SK-N-SH (cell line): ENCODE data around the gene CEBPB. TPM values are rescaled to one million over a fixed set of nuclear protein-coding genes. Genes with fewer than 3 reads are reported as not detected.

Experiments used
- CTCF ChIA-PET: fragments of 300-600, 350-600 bp; formaldehyde crosslinking; extraction: SDS; loops from one replicate; lab custom pipeline; 2021; lab: Yijun Ruan, JAX
- POLR2A ChIA-PET: fragments of 350-600 bp; sonication (Branson Sonifier 250); formaldehyde crosslinking; extraction: SDS; loops from one replicate; lab custom pipeline; 2020; ENCODE audit warnings: antibody characterized with exemption, inconsistent platforms; lab: Yijun Ruan, JAX
- DNase-seq: peaks from one replicate; pipeline ENCODE4 v3.0.0; 2012
- H2AFZ ChIP-seq: fragments of 200-600 bp; sonication (generic); 2 replicates; pipeline ENCODE4 v1.8.1; 2016; ENCODE audit warnings: antibody characterized with exemption, mild to moderate bottlenecking, low read depth
- H3F3A ChIP-seq: fragments of 200-600 bp; sonication (generic); replicated peaks from 2 replicates; pipeline ENCODE3; 2016; ENCODE audit warnings: antibody characterized with exemption, mild to moderate bottlenecking; ENCODE audit not compliant: insufficient read depth
- H3K27ac ChIP-seq, 2 experiments: fragments of 200-500 bp in 1 of 2; fragments of 200-600 bp in 1 of 2; sonication (Bioruptor generic) in 1 of 2; sonication (generic), shearing (Covaris generic) in 1 of 2; 2 replicates each; pipeline versions ENCODE4 v1.5.1 to v1.6.1; 2014 to 2016; ENCODE audit warnings: low read depth in 2 of 2, inconsistent platforms in 1 of 2, low read length in 1 of 2, mild to moderate bottlenecking in 1 of 2, mixed read lengths in 1 of 2
- H3K27me3 ChIP-seq: fragments of 200-600 bp; sonication (generic), shearing (Covaris generic); 2 replicates; pipeline ENCODE4 v1.6.1; 2016; ENCODE audit warnings: mixed run types; ENCODE audit not compliant: insufficient read depth
- H3K36me3 ChIP-seq, 2 experiments: fragments of 200-500 bp in 1 of 2; fragments of 200-600 bp in 1 of 2; sonication (Bioruptor generic) in 1 of 2; sonication (generic) in 1 of 2; replicated peaks in 1 of 2; 2 replicates each; pipeline versions ENCODE3 to v1.5.1; 2014 to 2016; ENCODE audit warnings: low read length in 1 of 2, mild to moderate bottlenecking in 1 of 2; ENCODE audit not compliant: insufficient read depth in 2 of 2, control insufficient read depth in 1 of 2
- H3K4me1 ChIP-seq, 2 experiments: fragments of 200-500 bp in 1 of 2; fragments of 200-600 bp in 1 of 2; sonication (Bioruptor generic) in 1 of 2; sonication (generic), shearing (Covaris generic) in 1 of 2; 2 replicates each; pipeline versions ENCODE4 v1.5.1 to v1.6.1; 2014 to 2016; ENCODE audit warnings: low read depth in 1 of 2, low read length in 1 of 2, mixed run types in 1 of 2; ENCODE audit not compliant: insufficient read depth in 2 of 2, control insufficient read depth in 1 of 2
- H3K4me2 ChIP-seq: fragments of 200-600 bp; sonication (generic), shearing (Covaris generic); 2 replicates; pipeline ENCODE4 v1.6.1; 2017; ENCODE audit warnings: mixed run types
- H3K4me3 ChIP-seq, 2 experiments: fragments of 200-500 bp in 1 of 2; fragments of 200-600 bp in 1 of 2; sonication (Bioruptor generic) in 1 of 2; sonication (generic), shearing (Covaris generic) in 1 of 2; 2 replicates each; pipeline versions ENCODE4 v1.5.1 to v1.8.1; 2014 to 2016; ENCODE audit warnings: low read depth in 2 of 2, inconsistent platforms in 1 of 2, low read length in 1 of 2, mild to moderate bottlenecking in 1 of 2, mixed read lengths in 1 of 2, moderate library complexity in 1 of 2
- H3K79me2 ChIP-seq: fragments of 200-600 bp; sonication (generic); 2 replicates; pipeline ENCODE4 v1.8.1; 2017; ENCODE audit warnings: mild to moderate bottlenecking; ENCODE audit not compliant: insufficient read depth
- H3K9ac ChIP-seq: fragments of 200-600 bp; sonication (generic); 2 replicates; pipeline ENCODE4 v1.6.1; 2017; ENCODE audit warnings: mixed run types
- H3K9me2 ChIP-seq: fragments of 200-600 bp; sonication (generic); 2 replicates; pipeline ENCODE4 v1.6.1; 2017; ENCODE audit warnings: mixed run types
- H3K9me3 ChIP-seq: fragments of 200-600 bp; sonication (generic); 2 replicates; pipeline ENCODE4 v1.6.1; 2017; ENCODE audit warnings: mixed run types, mild to moderate bottlenecking, moderate library complexity
- H4K20me1 ChIP-seq: fragments of 200-600 bp; sonication (generic); 2 replicates; pipeline ENCODE4 v1.6.1; 2017; ENCODE audit warnings: mild to moderate bottlenecking, mixed run types; ENCODE audit not compliant: insufficient read depth
- FOSL2 ChIP-seq: IDR thresholded peaks from 2 replicates; pipeline ENCODE4 v1.4.0; 2012; ENCODE audit warnings: low read depth, mild to moderate bottlenecking, moderate library complexity, borderline replicate concordance
- FOXM1 ChIP-seq: IDR thresholded peaks from 2 replicates; pipeline ENCODE4 v1.4.0; 2012; ENCODE audit warnings: low read depth, mild to moderate bottlenecking
- GABPA ChIP-seq: IDR thresholded peaks from 2 replicates; pipeline ENCODE4 v1.4.0; 2012; ENCODE audit warnings: low read depth, mild to moderate bottlenecking
- JUND ChIP-seq: IDR thresholded peaks from 2 replicates; pipeline ENCODE4 v1.4.0; 2012
- MEF2A ChIP-seq: IDR thresholded peaks from 2 replicates; pipeline ENCODE4 v1.4.0; 2012; ENCODE audit warnings: low read depth, borderline replicate concordance
- MXI1 ChIP-seq: IDR thresholded peaks from 2 replicates; pipeline ENCODE4 v1.6.1; 2012; ENCODE audit warnings: mild to moderate bottlenecking, low read depth, low read length, improper control_type of control experiment
- NFIC ChIP-seq: IDR thresholded peaks from 2 replicates; pipeline ENCODE4 v1.4.0; 2012; ENCODE audit warnings: borderline replicate concordance
- NRF1 ChIP-seq: IDR thresholded peaks from 2 replicates; pipeline ENCODE4 v1.6.1; 2012; ENCODE audit warnings: low read depth, mild to moderate bottlenecking, low read length
- USF1 ChIP-seq: IDR thresholded peaks from 2 replicates; pipeline ENCODE4 v1.4.0; 2012; ENCODE audit warnings: low read depth, borderline replicate concordance
- USF2 ChIP-seq: fragments of 150-350 bp; IDR thresholded peaks from 2 replicates; pipeline ENCODE4 v1.6.1; 2017; ENCODE audit warnings: antibody characterized with exemption, low read length, low read depth, borderline replicate concordance
- ZBTB33 ChIP-seq: IDR thresholded peaks from 2 replicates; pipeline ENCODE4 v1.4.0; 2012; ENCODE audit warnings: low read depth, borderline replicate concordance
- WGBS: methylation state at CpG from one replicate; pipeline ENCODE4 v1.1.6; 2017; ENCODE audit warnings: low lambda C conversion rate; 5-methylcytosine and 5-hydroxymethylcytosine counted together
- polyA plus RNA-seq, 3 experiments: library from polyadenylated mRNA; depleted of rRNA; stranded (reverse); fragments of >200 nt; gene quantifications; 2 replicates each; pipeline ENCODE4 v1.2.3, GENCODE V29; 2012
- TF ChIP-seq, protein P1 (sequence below): fragments of 150-350 bp; IDR thresholded peaks from 2 replicates; pipeline ENCODE4 v1.6.1; 2016; ENCODE audit warnings: mild to moderate bottlenecking, low read depth, low read length

The CEBPB gene
- polyA plus RNA-seq, 1 of the 3 experiments (the other 2 are of a cell fraction), result 14.7 TPM

GRCh38 chr20:50196896-50197295 lies 6.3 kb downstream of the CEBPB start (continued):
- TF ChIP-seq, protein P1, sequence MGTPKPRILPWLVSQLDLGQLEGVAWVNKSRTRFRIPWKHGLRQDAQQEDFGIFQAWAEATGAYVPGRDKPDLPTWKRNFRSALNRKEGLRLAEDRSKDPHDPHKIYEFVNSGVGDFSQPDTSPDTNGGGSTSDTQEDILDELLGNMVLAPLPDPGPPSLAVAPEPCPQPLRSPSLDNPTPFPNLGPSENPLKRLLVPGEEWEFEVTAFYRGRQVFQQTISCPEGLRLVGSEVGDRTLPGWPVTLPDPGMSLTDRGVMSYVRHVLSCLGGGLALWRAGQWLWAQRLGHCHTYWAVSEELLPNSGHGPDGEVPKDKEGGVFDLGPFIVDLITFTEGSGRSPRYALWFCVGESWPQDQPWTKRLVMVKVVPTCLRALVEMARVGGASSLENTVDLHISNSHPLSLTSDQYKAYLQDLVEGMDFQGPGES, result no peak
- TF ChIP-seq USF2 (no peak), FOXM1 (no peak), NRF1 (no peak), JUND (no peak), MEF2A (no peak), NFIC (no peak), GABPA (no peak)
- TF ChIP-seq, all 33 proteins: peak for 0

DNA sequence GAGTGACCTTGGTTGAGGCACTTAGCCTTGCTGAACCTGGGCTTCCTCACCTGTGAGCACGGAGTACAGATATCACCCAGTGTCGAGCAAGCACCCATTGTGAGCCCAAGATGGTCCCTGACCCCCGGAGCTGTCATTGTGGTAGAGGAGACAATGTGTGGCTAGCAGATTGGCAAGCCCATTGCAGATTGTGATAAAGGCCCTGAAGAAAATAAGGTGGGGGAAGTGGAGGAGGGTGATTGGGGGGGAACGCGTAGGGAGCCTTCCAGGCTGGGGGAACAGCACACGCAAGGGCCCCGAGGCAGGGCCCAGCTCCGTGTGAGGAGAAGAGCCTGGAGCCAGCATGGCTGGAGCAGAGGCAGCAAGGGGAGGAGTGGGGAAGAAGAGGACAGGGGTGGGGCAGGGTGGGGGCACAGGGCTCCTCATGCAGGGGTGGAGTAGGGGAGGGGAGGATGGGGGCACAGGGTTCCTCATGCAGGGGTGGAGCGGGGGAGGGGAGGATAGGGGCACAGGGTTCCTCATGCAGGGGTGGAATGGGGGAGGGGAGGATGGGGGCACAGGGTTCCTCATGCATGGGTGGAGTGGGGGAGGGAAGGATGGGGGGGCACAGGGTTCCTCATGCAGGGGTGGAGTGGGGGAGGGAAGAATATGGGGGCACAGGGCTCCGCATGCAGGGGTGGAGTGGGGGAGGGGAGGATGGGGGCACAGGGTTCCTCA lies 7.0 kb downstream of the CEBPB start:
- ChIA-PET POLR2A (interaction anchor here (0.6 kb wide), 1 partner anchor 268 kb away, joined by 4 read pairs; no protein-coding TSS in a partner anchor), CTCF (interaction anchor here (1.0 kb wide), 1 partner anchor 267 kb away, joined by 3 read pairs; no protein-coding TSS in a partner anchor)
- no peak overlapping the region for H3K4me3 ChIP-seq
- TF ChIP-seq ZBTB33 (no peak), FOSL2 (no peak), USF1 (no peak), MXI1 (no peak)
- H3K9me3 ChIP-seq, result no peaks in the 10 kb centered on the region
- peaks cover 4 to 17% of the 10 kb centered on the region in 2 experiments; a peak in 3 of 4 replicates for H3K4me1 ChIP-seq
- no peak for DNase-seq
- H3K27ac ChIP-seq, result no peak overlapping the region
- no peak overlapping the region for H2AFZ ChIP-seq
- H4K20me1 ChIP-seq, result peaks cover 30% of the 10 kb centered on the region
- peaks cover 0 to 9% of the 10 kb centered on the region in 2 experiments for H3K36me3 ChIP-seq
- WGBS, result 90% methylated on average over 10 of the region's 10 CpGs
- H3K9me2 ChIP-seq, result no peaks in the 10 kb centered on the region
- no peaks in the 10 kb centered on the region for H3F3A ChIP-seq
- no peaks in the 10 kb centered on the region for H3K27me3 ChIP-seq
- peaks cover 24% of the 10 kb centered on the region for H3K79me2 ChIP-seq
- no peak overlapping the region for H3K9ac ChIP-seq
- no peak overlapping the region for H3K4me2 ChIP-seq
